B cell (primary cell): ENCODE data around the gene CTCF.

ENCODE experiments used
- EZH2 ChIP-seq: IDR thresholded peaks from 2 replicates; pipeline ENCODE4 v1.6.1; 2012; ENCODE audit warnings: borderline replicate concordance, low read depth, mild to moderate bottlenecking, moderate library complexity, low read length; ENCODE audit not compliant: insufficient read depth, poor library complexity, severe bottlenecking
- TF ChIP-seq, protein P1 (sequence below): fragments of 200-600 bp; IDR thresholded peaks from one replicate; pipeline ENCODE4 v1.8.0; 2022; ENCODE audit warnings: antibody characterized with exemption, mild to moderate bottlenecking

DNA sequence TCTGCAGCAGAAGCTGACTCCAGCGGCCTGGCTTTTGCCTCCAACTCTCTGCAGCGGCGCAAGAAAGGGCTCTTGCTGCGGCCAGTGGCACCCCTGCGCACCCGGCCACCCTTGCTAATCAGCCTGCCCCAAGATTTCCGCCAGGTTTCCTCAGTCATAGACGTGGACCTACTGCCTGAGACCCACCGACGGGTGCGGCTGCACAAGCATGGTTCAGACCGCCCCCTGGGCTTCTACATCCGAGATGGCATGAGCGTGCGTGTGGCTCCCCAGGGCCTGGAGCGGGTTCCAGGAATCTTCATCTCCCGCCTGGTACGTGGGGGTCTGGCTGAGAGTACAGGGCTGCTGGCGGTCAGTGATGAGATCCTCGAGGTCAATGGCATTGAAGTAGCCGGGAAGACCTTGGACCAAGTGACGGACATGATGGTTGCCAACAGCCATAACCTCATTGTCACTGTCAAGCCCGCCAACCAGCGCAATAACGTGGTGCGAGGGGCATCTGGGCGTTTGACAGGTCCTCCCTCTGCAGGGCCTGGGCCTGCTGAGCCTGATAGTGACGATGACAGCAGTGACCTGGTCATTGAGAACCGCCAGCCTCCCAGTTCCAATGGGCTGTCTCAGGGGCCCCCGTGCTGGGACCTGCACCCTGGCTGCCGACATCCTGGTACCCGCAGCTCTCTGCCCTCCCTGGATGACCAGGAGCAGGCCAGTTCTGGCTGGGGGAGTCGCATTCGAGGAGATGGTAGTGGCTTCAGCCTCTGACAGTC lies 99.7 kb downstream of the CTCF start:
- TF ChIP-seq EZH2, result no peak
- TF ChIP-seq, protein P1, sequence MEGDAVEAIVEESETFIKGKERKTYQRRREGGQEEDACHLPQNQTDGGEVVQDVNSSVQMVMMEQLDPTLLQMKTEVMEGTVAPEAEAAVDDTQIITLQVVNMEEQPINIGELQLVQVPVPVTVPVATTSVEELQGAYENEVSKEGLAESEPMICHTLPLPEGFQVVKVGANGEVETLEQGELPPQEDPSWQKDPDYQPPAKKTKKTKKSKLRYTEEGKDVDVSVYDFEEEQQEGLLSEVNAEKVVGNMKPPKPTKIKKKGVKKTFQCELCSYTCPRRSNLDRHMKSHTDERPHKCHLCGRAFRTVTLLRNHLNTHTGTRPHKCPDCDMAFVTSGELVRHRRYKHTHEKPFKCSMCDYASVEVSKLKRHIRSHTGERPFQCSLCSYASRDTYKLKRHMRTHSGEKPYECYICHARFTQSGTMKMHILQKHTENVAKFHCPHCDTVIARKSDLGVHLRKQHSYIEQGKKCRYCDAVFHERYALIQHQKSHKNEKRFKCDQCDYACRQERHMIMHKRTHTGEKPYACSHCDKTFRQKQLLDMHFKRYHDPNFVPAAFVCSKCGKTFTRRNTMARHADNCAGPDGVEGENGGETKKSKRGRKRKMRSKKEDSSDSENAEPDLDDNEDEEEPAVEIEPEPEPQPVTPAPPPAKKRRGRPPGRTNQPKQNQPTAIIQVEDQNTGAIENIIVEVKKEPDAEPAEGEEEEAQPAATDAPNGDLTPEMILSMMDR, result no peak
